GM19395 (cell line): ENCODE measurements around the gene ALDH3B2.
A peak's percentile ranks its signal among the peaks of the same experiment; 100 is the strongest.
"Not testable (repeated sequence)": the region's sequence is repeated elsewhere in the genome, so short reads cannot be mapped to it uniquely, and the experiment has no call there.

Experiments used
- ATAC-seq: cut with Tn5 transposase; IDR thresholded peaks from one replicate; pipeline ENCODE4 v1.9.1; 2021; ENCODE audit warnings: mild to moderate bottlenecking, moderate library complexity; ENCODE audit not compliant: unreplicated experiment

Gene ALDH3B2

GRCh38 chr11:67662835-67663531 lies 11.4 kb downstream of the ALDH3B2 start:
- ATAC-seq: no peak

DNA sequence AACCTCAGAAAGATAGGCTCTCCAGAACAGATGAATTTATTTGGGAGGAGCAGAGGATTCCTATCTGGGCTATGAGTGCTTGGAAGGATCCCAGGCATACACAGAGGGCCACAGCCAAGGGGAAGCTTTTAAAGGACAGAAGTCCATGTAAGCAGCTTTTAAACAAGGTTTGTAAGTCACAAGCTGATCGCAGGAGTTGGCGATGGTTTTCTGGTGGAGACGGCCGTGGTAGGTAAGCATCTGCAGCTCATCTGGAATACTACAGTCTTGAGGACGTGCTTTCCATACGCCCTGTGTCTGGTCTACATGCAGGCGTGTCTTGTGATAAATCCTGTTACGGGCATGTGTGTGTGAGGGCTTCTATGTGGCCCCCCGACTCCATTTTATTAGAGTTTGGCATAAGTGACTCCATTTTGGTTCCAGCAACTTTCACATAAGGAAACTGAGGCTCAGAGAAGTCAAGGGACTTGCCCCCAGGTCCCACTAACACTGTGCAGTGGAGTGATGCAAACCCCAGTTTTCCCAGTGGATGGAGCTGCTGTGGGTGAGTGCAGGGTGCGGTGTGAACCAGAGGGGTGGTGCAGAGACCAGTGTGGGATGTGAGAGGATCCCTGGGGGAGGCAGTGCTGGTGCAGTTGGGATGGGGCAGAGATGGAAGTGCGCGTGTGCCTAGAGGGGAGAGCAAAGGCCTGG lies 12.1 kb downstream of the ALDH3B2 start:
- ATAC-seq: no peak

DNA sequence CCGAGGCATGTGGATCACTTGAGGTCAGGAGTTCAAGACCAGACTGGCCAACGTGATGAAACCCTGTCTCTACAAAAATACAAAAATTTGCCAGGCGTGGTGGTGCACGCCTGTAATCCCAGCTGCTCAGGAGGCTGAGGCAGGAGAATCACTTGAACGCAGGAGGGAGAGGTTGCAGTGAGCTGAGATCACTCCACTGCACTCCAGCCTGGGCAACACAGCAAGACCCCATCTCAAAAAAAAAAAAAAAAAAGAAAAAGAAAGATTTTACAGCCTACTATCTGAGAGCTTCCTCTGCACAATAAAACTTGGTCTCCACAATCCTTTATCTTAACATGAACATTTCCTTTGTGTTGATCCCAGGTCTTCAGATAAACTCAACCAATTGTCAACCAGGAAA lies 13.7 kb downstream of the ALDH3B2 start:
- not testable (repeated sequence) for ATAC-seq

DNA sequence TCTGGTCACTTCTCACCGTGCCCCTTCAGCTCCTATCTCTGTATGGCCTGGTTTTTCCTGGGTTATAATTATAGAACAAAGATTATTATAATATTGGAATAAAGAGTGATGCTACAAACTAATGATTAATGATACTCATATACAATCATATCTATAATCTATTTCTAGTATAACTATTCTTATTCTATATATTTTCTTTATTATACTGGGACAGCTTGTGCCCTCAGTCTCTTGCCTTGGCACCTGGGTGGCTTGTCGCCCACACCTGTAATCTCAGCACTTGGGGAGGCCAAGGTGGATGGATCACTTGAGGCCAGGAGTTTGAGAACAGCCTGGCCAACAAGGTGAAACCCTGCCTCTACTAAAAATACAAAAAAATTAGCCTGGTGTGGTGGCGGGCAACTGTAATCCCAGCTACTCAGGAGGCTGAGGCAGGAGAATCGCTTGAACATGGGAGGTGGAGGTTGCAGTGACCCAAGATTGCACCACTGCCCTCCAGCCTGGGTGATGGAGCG lies 14.7 kb downstream of the ALDH3B2 start:
- not testable (repeated sequence) for ATAC-seq

GRCh38 chr11:67657300-67657699 lies 17.1 kb downstream of the ALDH3B2 start:
- no peak for ATAC-seq

GRCh38 chr11:67656278-67656922 lies 18.0 kb downstream of the ALDH3B2 start:
- ATAC-seq: no peak

GRCh38 chr11:67654225-67654624 lies 20.2 kb downstream of the ALDH3B2 start:
- ATAC-seq: no peak

DNA sequence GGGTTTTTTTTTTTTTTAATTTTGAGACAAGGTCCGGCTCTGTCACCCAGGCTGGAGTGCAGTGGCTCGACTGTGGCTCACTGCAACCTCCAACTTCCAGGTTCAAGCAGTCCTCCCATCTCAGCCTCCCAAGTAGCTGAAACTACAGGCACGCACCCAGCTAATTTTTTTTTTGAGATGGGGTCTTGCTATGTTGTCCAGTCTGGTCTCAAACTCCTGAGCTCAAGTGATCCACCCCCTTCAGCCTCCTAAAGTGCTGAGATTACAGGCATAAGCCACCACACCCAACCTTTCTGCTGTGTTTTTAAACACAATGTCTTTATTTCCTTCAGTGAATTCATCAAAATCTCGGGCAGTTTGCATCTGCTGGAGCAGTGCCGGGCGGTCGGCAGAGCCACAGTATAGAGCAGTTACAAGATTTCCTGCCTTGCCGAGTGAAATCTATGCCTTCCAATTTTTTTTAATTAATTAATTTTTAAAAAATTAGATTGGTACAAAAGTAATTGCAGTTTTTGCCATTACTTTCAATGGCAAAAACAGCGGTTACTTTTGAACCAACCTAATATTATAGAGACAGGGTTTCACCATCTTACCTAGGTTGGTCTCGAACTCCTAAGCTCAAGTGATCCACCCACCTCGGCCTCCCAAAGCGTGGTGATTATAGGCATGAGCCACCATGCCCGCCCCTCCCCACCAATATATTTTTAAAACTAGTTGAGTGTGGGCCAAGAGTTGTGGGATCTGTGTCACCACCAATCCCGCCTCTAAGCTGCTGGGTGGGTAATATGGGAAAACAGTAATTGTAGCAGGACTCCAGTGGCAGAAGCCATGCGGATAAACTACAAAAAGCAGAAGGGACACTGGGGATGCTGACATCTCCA lies 21.2 kb downstream of the ALDH3B2 start:
- no peak for ATAC-seq

GRCh38 chr11:67651976-67652781 lies 22.2 kb downstream of the ALDH3B2 start:
- ATAC-seq: no peak

GRCh38 chr11:67649634-67650510 lies 24.6 kb downstream of the ALDH3B2 start:
- no peak for ATAC-seq

GRCh38 chr11:67648796-67649613 lies 25.4 kb downstream of the ALDH3B2 start:
- ATAC-seq: no peak

DNA sequence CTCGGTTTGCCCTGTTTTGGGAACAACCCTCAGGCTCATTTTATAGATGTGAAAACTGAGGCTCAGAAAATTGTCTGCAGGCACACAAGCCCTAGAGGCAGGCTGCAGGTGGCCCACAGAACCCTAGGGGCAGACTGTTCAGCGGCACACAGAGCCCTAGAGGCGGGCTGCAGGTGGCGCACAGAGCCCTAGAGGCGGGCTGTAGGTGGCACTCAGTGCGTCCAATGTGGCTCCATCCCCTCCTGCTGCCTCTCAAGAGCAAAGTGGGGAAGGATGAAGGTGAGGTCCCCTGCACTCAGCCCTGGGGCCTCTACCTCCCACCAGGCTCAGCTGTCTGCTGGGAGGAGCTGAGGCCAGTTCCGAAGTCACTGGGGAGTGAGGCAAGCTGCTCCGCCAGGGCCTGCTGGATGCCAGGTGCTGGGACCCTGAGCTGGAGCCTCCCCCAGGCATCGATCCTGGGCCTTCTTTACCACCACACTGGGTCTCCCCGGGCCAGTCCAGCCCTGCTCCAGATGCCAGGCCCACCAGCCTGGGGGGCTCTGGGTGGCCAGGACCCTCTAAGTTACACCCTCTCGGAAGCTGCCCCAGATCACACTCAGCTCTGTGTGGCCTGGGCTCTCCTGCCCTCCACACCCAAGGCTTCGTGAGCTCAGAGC lies 26.2 kb downstream of the ALDH3B2 start:
- ATAC-seq: peak; percentile 62

DNA sequence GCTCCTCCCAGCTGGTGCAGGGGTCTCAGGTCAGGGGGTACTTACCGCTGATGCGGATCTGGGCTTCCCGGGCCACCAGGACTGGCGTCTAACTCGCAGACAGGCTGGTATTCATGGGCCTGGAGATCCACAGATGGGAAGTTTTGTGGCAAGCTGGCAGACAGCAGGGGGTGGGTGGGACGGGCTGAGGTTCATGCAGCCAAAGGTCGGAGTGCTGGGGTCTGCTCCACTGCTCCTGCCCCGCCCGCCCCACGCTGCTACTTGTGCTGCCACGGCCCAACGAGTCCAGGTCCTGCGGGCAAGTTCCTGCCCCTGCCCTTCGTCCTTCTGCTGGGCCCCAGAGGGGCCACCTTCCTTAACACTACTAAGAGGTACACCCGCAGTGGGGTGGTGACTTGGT lies 27.0 kb downstream of the ALDH3B2 start:
- no peak for ATAC-seq

DNA sequence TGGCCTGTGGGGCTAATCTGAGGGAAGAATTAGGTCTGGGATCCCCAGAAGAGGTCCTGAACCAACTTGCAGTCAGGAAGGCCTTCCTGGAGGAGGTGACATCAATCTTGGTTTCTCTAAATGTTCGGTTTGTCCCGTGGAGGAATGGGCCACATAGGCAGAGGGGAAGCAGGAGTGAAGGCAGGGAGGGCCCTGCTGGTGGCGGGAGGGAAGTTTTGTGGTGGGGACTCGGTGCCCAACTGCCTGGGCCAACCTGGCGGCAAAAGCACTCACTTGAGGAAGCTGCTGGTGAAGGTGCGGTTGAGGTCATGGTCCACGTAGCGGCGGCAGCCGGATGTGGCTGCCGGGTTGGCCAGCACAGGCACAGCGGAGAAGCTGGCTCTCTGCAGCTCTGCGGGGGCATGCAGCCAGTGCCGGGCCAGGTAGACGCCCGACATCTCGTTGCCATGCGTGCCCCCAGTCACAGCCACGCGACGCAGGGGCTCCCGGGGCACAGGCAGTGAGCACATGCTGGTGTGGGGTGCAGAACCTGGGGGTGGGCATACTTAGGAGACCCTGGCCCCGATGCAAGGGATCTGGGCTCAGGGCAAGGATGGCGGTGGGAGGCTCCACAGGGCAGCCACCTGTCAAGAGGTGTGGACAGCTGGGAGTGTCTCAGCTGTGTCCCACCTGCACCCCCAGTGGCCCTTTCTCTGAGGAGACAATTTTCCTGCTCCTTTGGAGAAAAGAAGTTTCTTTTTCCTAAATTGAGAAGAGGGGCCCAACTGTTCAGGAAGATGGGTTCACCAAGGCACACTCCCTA lies 27.7 kb downstream of the ALDH3B2 start:
- no peak for ATAC-seq

DNA sequence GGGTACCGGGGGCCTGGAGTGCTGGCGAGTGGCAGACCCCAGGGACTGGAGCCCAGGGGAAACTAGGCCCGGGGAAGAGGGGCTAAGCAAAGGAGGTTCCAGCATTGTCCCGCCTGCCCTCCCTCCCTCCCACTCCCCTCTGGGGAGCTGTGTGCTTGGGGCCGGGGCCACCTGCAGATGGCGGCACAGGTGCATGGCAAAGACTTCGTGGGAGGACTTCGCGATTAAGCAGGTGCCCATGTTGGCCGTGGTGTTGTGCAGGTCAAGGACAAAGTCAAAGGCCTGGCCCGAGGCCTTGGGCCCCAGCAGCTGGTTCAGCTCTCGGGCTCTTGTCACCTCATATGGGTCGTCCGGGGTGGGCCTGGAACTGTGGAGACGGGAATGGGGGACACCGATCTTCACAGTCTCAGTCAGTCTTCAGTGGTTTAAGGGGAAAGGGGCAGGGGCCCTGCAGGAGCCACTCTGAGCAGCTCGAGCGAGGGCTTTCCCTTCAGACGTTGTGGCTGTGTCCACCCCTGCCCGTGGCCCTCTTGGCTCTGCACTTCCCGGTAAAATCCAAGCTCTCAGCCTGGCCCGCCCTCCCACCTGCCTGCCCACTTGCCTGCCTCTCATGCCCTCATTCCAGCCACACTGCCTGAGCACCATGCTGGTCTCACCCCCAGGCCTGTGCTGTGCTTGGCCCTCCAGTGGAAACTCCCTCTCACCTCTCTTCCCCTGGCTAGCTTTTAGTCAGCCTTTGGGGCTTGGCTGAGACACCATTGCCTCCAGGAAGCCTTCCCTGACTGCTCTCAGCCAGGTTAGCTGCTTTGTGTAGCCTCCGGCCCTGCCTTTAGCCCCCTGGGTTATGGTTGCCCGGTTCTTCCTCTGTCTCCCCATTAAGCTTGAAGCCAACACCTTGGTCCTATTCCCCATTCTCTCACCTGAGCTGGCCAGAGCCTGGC lies 28.6 kb downstream of the ALDH3B2 start:
- ATAC-seq: no peak
